Mesendoderm (in vitro differentiated cells): ENCODE measurements around the gene SND1.

ENCODE experiments used
- DNase-seq: peaks from one replicate; pipeline ENCODE4 v3.0.0; 2013
- H2AK5ac ChIP-seq: 2 replicates; pipeline ENCODE4 v1.6.1; 2013; ENCODE audit warnings: low read length, inconsistent platforms
- H2BK120ac ChIP-seq: 2 replicates; pipeline ENCODE4 v1.6.1; 2013; ENCODE audit warnings: low read depth, mild to moderate bottlenecking, low read length, moderate library complexity, mixed read lengths
- H2BK15ac ChIP-seq: replicated peaks from 2 replicates; pipeline ENCODE4 v1.6.1; 2013; ENCODE audit warnings: low read depth, mild to moderate bottlenecking, moderate library complexity
- H2BK5ac ChIP-seq: 2 replicates; pipeline ENCODE4 v1.6.1; 2013; ENCODE audit warnings: low read length, inconsistent platforms
- H3K18ac ChIP-seq: 2 replicates; pipeline ENCODE4 v1.6.1; 2013; ENCODE audit warnings: mild to moderate bottlenecking, low read length, mixed read lengths
- H3K23ac ChIP-seq: one replicate; pipeline ENCODE4 v1.6.1; 2013; ENCODE audit warnings: low read length
- H3K27ac ChIP-seq: 2 replicates; pipeline ENCODE4 v1.5.1; 2013; ENCODE audit warnings: low read depth, mild to moderate bottlenecking, inconsistent platforms, low read length, moderate library complexity
- H3K27me3 ChIP-seq: 2 replicates; pipeline ENCODE4 v1.6.1; 2013; ENCODE audit warnings: low read length, control low read depth, mild to moderate bottlenecking, inconsistent platforms; ENCODE audit not compliant: insufficient read depth, poor library complexity
- H3K36me3 ChIP-seq: 2 replicates; pipeline ENCODE4 v1.6.1; 2013; ENCODE audit warnings: low read length, inconsistent platforms; ENCODE audit not compliant: control insufficient read depth, insufficient read depth
- H3K4ac ChIP-seq: one replicate; pipeline ENCODE4 v1.6.1; 2013; ENCODE audit warnings: low read depth, mild to moderate bottlenecking, low read length, moderate library complexity
- H3K4me1 ChIP-seq: 2 replicates; pipeline ENCODE4 v1.6.1; 2013; ENCODE audit warnings: low read depth, low read length, inconsistent platforms; ENCODE audit not compliant: control insufficient read depth
- H3K4me2 ChIP-seq: 2 replicates; pipeline ENCODE4 v1.6.1; 2013; ENCODE audit warnings: low read length
- H3K4me3 ChIP-seq: 2 replicates; pipeline ENCODE4 v1.5.1; 2013; ENCODE audit warnings: mild to moderate bottlenecking, low read length
- H3K56ac ChIP-seq: one replicate; pipeline ENCODE4 v1.6.1; 2013; ENCODE audit warnings: low read length
- H3K79me1 ChIP-seq: 2 replicates; pipeline ENCODE4 v1.6.1; 2013; ENCODE audit warnings: low read length, inconsistent platforms
- H3K79me2 ChIP-seq: 2 replicates; pipeline ENCODE4 v1.6.1; 2013; ENCODE audit warnings: mild to moderate bottlenecking, low read length; ENCODE audit not compliant: control insufficient read depth, insufficient read depth
- H3K9ac ChIP-seq: 2 replicates; pipeline ENCODE4 v1.6.1; 2013; ENCODE audit warnings: low read length, inconsistent platforms
- H4K5ac ChIP-seq: one replicate; pipeline ENCODE4 v1.6.1; 2013; ENCODE audit warnings: low read length
- H4K8ac ChIP-seq: one replicate; pipeline ENCODE4 v1.6.1; 2013; ENCODE audit warnings: low read depth, mild to moderate bottlenecking, control low read depth, low read length, moderate library complexity
- WGBS: extraction: QIAGEN DNeasy Blood & Tissue Kit; methylation state at CpG from one replicate; pipeline ENCODE4 v1.1.7; 2013; ENCODE audit warnings: low lambda C conversion rate, missing lambda C conversion rate; ENCODE audit not compliant: insufficient coverage; ENCODE audit errors: extremely low coverage; 5-methylcytosine and 5-hydroxymethylcytosine counted together

The SND1 gene

GRCh38 chr7:128116740-128117139 lies 464.7 kb downstream of the SND1 start:
- Histone ChIP-seq H2BK5ac (no peak overlapping the region), H3K4me3 (no peak overlapping the region), H3K27ac (no peak overlapping the region), H3K79me1 (no peaks in the 10 kb centered on the region), H3K9ac (no peak overlapping the region), H2BK15ac (no peak overlapping the region), H3K23ac (no peak overlapping the region), H4K5ac (no peak overlapping the region), H3K18ac (no peak overlapping the region), H3K4me1 (no peaks in the 10 kb centered on the region), H2BK120ac (no peak overlapping the region), H3K4ac (no peak overlapping the region), H2AK5ac (no peak overlapping the region), H4K8ac (no peak overlapping the region), H3K27me3 (no peaks in the 10 kb centered on the region), H3K56ac (no peak overlapping the region), H3K36me3 (no peaks in the 10 kb centered on the region), H3K4me2 (no peak overlapping the region), H3K79me2 (no peaks in the 10 kb centered on the region)
- DNase-seq, result no peak
- no CpG with 5 or more reads among the region's 9 CpGs for WGBS

DNA sequence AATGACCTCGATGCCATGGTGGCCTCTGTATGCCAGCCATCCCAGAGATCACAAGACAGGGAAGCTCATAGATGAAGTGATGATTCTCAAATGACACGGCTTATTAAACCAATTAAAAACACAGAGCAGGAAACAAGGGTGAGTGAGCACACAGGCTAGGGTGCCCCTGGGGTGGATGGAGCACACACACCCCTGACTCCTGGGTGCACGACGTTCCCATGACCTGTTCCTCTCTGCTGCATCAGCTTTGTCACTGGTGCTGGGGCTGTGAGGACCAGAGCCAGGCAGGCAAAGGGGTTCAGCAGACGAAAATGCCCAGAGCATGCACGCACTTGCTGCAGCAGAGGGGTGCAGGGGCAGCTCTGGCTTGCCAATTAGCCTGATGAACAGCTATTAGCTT lies 465.7 kb downstream of the SND1 start:
- WGBS, result no CpG with 5 or more reads among the region's 6 CpGs

DNA sequence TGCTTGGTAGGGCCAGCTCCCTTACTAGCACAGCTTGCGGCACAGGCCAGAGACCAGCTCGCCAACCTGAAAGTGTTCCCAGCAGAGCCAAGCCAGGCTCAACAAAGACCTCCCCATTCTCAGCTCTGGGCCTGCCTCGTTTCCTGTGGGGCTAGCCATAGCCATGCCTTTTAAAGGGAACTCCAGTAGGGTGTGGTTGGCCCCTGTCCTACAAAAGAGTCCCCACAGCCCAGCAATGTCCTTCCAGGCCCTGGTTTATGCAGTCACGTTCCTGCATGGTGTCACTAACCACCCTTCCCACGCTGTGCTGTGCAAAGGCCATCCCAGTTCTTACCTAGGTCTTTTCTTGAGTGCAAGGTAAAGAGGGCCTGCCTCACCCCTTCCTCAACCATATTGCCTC lies 467.0 kb downstream of the SND1 start:
- WGBS, result no CpG with 5 or more reads among the region's 5 CpGs
- no peak overlapping the region for H4K8ac ChIP-seq
- H3K79me1 ChIP-seq, result no peaks in the 10 kb centered on the region

More for the DNA sequence above, 465.7 kb downstream of the SND1 start:
- no peak overlapping the region for H3K4me2 ChIP-seq
- H3K18ac ChIP-seq, result no peak overlapping the region
- H4K8ac ChIP-seq, result no peak overlapping the region
- no peak overlapping the region for H4K5ac ChIP-seq
- H3K23ac ChIP-seq, result no peak overlapping the region
- H3K56ac ChIP-seq, result no peak overlapping the region
- H3K36me3 ChIP-seq, result no peaks in the 10 kb centered on the region
- H3K79me1 ChIP-seq, result no peaks in the 10 kb centered on the region
- DNase-seq, result no peak
- H3K9ac ChIP-seq, result no peak overlapping the region
- no peak overlapping the region for H2BK120ac ChIP-seq
- no peak overlapping the region for H2AK5ac ChIP-seq
- H2BK15ac ChIP-seq, result no peak overlapping the region
- H3K4ac ChIP-seq, result no peak overlapping the region
- H3K4me3 ChIP-seq, result no peak overlapping the region
- no peak overlapping the region for H2BK5ac ChIP-seq
- H3K4me1 ChIP-seq, result no peaks in the 10 kb centered on the region
- H3K27me3 ChIP-seq, result no peaks in the 10 kb centered on the region
- no peak overlapping the region for H3K27ac ChIP-seq
- no peaks in the 10 kb centered on the region for H3K79me2 ChIP-seq

GRCh38 chr7:128120116-128120515 lies 468.1 kb downstream of the SND1 start:
- no peaks in the 10 kb centered on the region for H3K79me2 ChIP-seq
- H2BK5ac ChIP-seq, result no peak overlapping the region

More for the DNA sequence above, 467.0 kb downstream of the SND1 start:
- no peak overlapping the region for H3K4ac ChIP-seq
- H2BK5ac ChIP-seq, result no peak overlapping the region
- H3K27ac ChIP-seq, result no peak overlapping the region
- no peak overlapping the region for H2BK120ac ChIP-seq
- H3K4me2 ChIP-seq, result no peak overlapping the region
- H3K18ac ChIP-seq, result no peak overlapping the region
- no peak overlapping the region for H3K9ac ChIP-seq
- H4K5ac ChIP-seq, result no peak overlapping the region
- no peak overlapping the region for H3K23ac ChIP-seq
- no peaks in the 10 kb centered on the region for H3K36me3 ChIP-seq
- no peaks in the 10 kb centered on the region for H3K27me3 ChIP-seq
- H2BK15ac ChIP-seq, result no peak overlapping the region
- H3K4me1 ChIP-seq, result no peaks in the 10 kb centered on the region
- no peaks in the 10 kb centered on the region for H3K79me2 ChIP-seq
- H3K56ac ChIP-seq, result no peak overlapping the region
- H3K4me3 ChIP-seq, result no peak overlapping the region
- no peak for DNase-seq
- H2AK5ac ChIP-seq, result no peak overlapping the region

DNA sequence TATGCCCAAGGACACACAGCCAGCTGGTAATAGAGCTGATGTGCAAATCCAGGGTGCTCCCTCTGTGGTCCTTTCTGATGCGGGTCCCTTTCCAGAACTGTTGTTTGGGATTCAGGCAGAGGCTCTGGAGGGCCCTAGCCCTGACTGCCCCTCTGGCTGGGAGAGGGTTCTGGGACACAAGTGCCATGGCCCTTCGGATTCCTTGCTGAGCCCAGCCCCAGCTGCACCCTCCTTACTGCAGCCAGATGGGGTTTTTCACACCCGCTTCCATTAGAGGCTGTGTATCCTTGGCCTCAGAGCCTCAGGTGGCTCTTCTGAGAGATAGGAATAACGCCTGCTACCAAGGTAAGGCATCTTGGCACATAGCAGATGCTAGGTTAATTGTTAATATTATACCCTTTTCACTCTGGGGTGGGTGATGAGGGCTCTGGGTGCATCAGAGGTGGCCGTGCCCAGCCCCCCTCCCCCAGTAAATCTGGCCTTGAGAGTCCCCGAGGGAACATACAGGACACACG lies 469.0 kb downstream of the SND1 start:
- no CpG with 5 or more reads among the region's 7 CpGs for WGBS
- no peak overlapping the region for H3K27ac ChIP-seq
- H3K27me3 ChIP-seq, result no peaks in the 10 kb centered on the region
- no peak overlapping the region for H3K9ac ChIP-seq
- H3K56ac ChIP-seq, result no peak overlapping the region
- H3K4me3 ChIP-seq, result no peak overlapping the region
- no peaks in the 10 kb centered on the region for H3K79me1 ChIP-seq
- no peak overlapping the region for H3K23ac ChIP-seq
- H3K36me3 ChIP-seq, result no peaks in the 10 kb centered on the region
- H3K79me2 ChIP-seq, result no peaks in the 10 kb centered on the region
- H3K4me1 ChIP-seq, result no peaks in the 10 kb centered on the region
- H3K18ac ChIP-seq, result no peak overlapping the region
- H2BK120ac ChIP-seq, result no peak overlapping the region
- H4K5ac ChIP-seq, result no peak overlapping the region
- H3K4me2 ChIP-seq, result no peak overlapping the region
- H2AK5ac ChIP-seq, result no peak overlapping the region
- no peak overlapping the region for H2BK5ac ChIP-seq
- H3K4ac ChIP-seq, result no peak overlapping the region
- H2BK15ac ChIP-seq, result no peak overlapping the region
- no peak for DNase-seq
- H4K8ac ChIP-seq, result no peak overlapping the region

More at GRCh38 chr7:128120116-128120515, 468.1 kb downstream of the SND1 start:
- H3K27me3 ChIP-seq, result no peaks in the 10 kb centered on the region
- H3K4me1 ChIP-seq, result no peaks in the 10 kb centered on the region
- no peak overlapping the region for H3K4me3 ChIP-seq
- H2BK15ac ChIP-seq, result no peak overlapping the region
- H3K18ac ChIP-seq, result no peak overlapping the region
- H3K4me2 ChIP-seq, result no peak overlapping the region
- no peak overlapping the region for H3K56ac ChIP-seq
- no peak overlapping the region for H3K23ac ChIP-seq
- no peaks in the 10 kb centered on the region for H3K36me3 ChIP-seq
- no peak overlapping the region for H3K27ac ChIP-seq
- WGBS, result no CpG with 5 or more reads among the region's 7 CpGs
- H2BK120ac ChIP-seq, result no peak overlapping the region
- H4K5ac ChIP-seq, result no peak overlapping the region
- no peaks in the 10 kb centered on the region for H3K79me1 ChIP-seq
- H2AK5ac ChIP-seq, result no peak overlapping the region
- no peak for DNase-seq
- no peak overlapping the region for H4K8ac ChIP-seq
- no peak overlapping the region for H3K4ac ChIP-seq
- no peak overlapping the region for H3K9ac ChIP-seq
